Measurements from ENCODE around the gene OR51E1. TPM values are rescaled to one million over a fixed set of nuclear protein-coding genes. Genes with fewer than 3 reads are reported as not detected.

Gene OR51E1
- total and polyA plus RNA-seq, 2 donors (not counting 3 experiments of a cell fraction or from before 2014, with no cell fraction given): not detected

DNA sequence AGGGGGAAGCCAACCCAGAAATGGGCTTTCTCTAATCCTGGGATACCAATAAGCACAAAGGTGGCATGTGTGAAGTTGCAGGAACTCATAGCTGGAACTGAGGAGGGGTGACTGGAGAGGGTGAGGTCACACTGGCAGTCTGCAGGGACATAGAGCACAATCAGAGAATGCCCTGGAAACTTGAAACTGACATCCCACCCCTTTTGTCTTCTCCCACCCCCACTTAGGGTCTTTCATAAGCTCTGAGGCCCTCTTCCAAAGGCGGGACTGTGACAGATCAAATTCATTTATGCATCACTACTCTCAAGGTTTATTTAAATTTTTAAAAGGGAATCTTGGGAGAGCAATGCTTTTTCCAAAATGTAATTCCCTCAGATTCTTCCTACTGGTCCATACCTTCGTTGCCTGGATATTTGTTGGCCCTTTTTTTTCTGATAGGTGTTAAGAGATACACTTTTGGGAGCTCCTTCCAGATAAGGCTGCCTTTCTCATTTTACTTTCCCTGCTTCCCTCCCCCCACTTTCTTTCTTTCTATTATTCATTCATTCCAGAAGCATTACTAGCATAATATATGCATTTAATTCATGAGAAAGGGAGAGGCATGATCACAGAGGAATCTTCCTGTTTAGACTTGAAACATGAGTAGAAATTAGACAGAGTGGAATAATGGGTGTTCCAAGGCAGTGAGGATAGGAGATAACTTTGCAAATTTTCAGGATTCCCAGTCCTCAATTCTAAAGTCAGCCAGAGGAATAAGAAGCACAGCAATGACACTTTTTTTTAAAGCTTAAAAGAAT lies 39.0 kb downstream of the OR51E1 start:
- DNase-seq (ENCODE audit: low read depth, low spot score) (no peak), FAIRE-seq (no peak)
- ChIA-PET POLR2A (no interaction called here), CTCF (interaction anchor here (0.6 kb wide), 1 partner anchor 66 kb away, joined by 3 read pairs; no protein-coding TSS in a partner anchor)
- Histone ChIP-seq H3K4me1 (ENCODE audit: control insufficient read depth, extremely low read depth, insufficient read depth, low read length) (no peaks in the 10 kb centered on the region), H3K9ac (replicated peaks; ENCODE audit: extremely low read depth, insufficient read depth, low read length) (no peak overlapping the region), H3K4me3 (replicated peaks in 1 of 3; ENCODE audit: insufficient read depth in 1 of 3, low read depth in 1 of 3, low read length in 3 of 3) (no peak overlapping the region), H3K27me3 (ENCODE audit: control insufficient read depth in 2 of 2, insufficient read depth in 2 of 2, low read length in 2 of 2) (no peaks in the 10 kb centered on the region), H3K9me3 (replicated peaks; ENCODE audit: control insufficient read depth, insufficient read depth, low read length) (no peaks in the 10 kb centered on the region), H3K36me3 (ENCODE audit: control insufficient read depth in 2 of 2, extremely low read depth in 1 of 2, insufficient read depth in 2 of 2, low read length in 2 of 2) (no peaks in the 10 kb centered on the region), H3K27ac (ENCODE audit: insufficient read depth, low read depth, low read length) (no peak overlapping the region), H3K4me2 (ENCODE audit: insufficient read depth, low read length) (no peak overlapping the region), H4K20me1 (replicated peaks; ENCODE audit: control insufficient read depth, extremely low read depth, insufficient read depth, low read length) (no peaks in the 10 kb centered on the region), H2AFZ (ENCODE audit: low read depth, low read length) (no peak overlapping the region), H3K9me1 (replicated peaks; ENCODE audit: control insufficient read depth, extremely low read depth, insufficient read depth, low read length) (no peaks in the 10 kb centered on the region), H3K79me2 (ENCODE audit: control insufficient read depth, insufficient read depth, low read length) (no peaks in the 10 kb centered on the region)
- TF ChIP-seq JUN (IDR thresholded peaks at IDR 0.05; ENCODE audit: borderline replicate concordance, insufficient read depth, insufficient read length, low read depth) (no peak), MYC (IDR thresholded peaks at IDR 0.05; ENCODE audit: low read depth, low read length) (no peak), FOS (IDR thresholded peaks at IDR 0.05; ENCODE audit: borderline replicate concordance, insufficient read depth, low read length) (no peak), POLR2AphosphoS5 (IDR thresholded peaks at IDR 0.05; ENCODE audit: insufficient read depth, low read depth, low read length) (no peak)
- intact Hi-C loops (cut with micrococcal nuclease): no loop called here
- BruUV-seq (replicated peaks): no TSS peak
- dilution Hi-C loops (cut with MboI; ENCODE audit: extremely low pct_ligation_motif_present, low sequenced_read_pairs): no loop called here

GRCh38 chr11:4684631-4685285 lies 41.0 kb downstream of the OR51E1 start:
- Histone ChIP-seq H3K4me3 (replicated peaks in 1 of 3; ENCODE audit: insufficient read depth in 1 of 3, low read depth in 1 of 3, low read length in 3 of 3) (no peak overlapping the region), H3K4me1 (ENCODE audit: control insufficient read depth, extremely low read depth, insufficient read depth, low read length) (no peaks in the 10 kb centered on the region), H4K20me1 (replicated peaks; ENCODE audit: control insufficient read depth, extremely low read depth, insufficient read depth, low read length) (no peaks in the 10 kb centered on the region), H3K4me2 (ENCODE audit: insufficient read depth, low read length) (no peak overlapping the region), H3K27ac (ENCODE audit: insufficient read depth, low read depth, low read length) (no peak overlapping the region), H3K27me3 (ENCODE audit: control insufficient read depth in 2 of 2, insufficient read depth in 2 of 2, low read length in 2 of 2) (no peaks in the 10 kb centered on the region), H3K36me3 (ENCODE audit: control insufficient read depth in 2 of 2, extremely low read depth in 1 of 2, insufficient read depth in 2 of 2, low read length in 2 of 2) (no peaks in the 10 kb centered on the region), H3K79me2 (ENCODE audit: control insufficient read depth, insufficient read depth, low read length) (no peaks in the 10 kb centered on the region), H2AFZ (ENCODE audit: low read depth, low read length) (no peak overlapping the region), H3K9me1 (replicated peaks; ENCODE audit: control insufficient read depth, extremely low read depth, insufficient read depth, low read length) (no peaks in the 10 kb centered on the region), H3K9me3 (replicated peaks; ENCODE audit: control insufficient read depth, insufficient read depth, low read length) (no peaks in the 10 kb centered on the region), H3K9ac (replicated peaks; ENCODE audit: extremely low read depth, insufficient read depth, low read length) (no peak overlapping the region)
- FAIRE-seq (no peak), DNase-seq (ENCODE audit: low read depth, low spot score) (no peak)
- intact Hi-C loops (cut with micrococcal nuclease): no loop called here
- POLR2A ChIA-PET: no interaction called here
- dilution Hi-C loops (cut with MboI; ENCODE audit: extremely low pct_ligation_motif_present, low sequenced_read_pairs): no loop called here
- CTCF ChIA-PET: no interaction called here
- TF ChIP-seq JUN (IDR thresholded peaks at IDR 0.05; ENCODE audit: borderline replicate concordance, insufficient read depth, insufficient read length, low read depth): no peak
- no peak for TF ChIP-seq FOS (IDR thresholded peaks at IDR 0.05; ENCODE audit: borderline replicate concordance, insufficient read depth, low read length)
- TF ChIP-seq MAX (IDR thresholded peaks at IDR 0.05; ENCODE audit: insufficient read depth, insufficient read length): no peak
- TF ChIP-seq MYC (IDR thresholded peaks at IDR 0.05; ENCODE audit: low read depth, low read length): no peak
- TF ChIP-seq EZH2 (IDR thresholded peaks at IDR 0.05; ENCODE audit: borderline replicate concordance, low read depth, low read length, severe bottlenecking): no peak
- no peak for TF ChIP-seq CTCF (IDR thresholded peaks at IDR 0.05; ENCODE audit: extremely low read depth in 1 of 2, insufficient read depth in 1 of 2, low read depth in 1 of 2, low read length in 2 of 2)
- no peak for TF ChIP-seq POLR2A (IDR thresholded peaks at IDR 0.05; ENCODE audit: low read depth, low read length)
- TF ChIP-seq GATA2 (IDR thresholded peaks at IDR 0.05; ENCODE audit: insufficient read depth, insufficient read length, low read depth, low read length): no peak
- no peak for TF ChIP-seq POLR2AphosphoS5 (IDR thresholded peaks at IDR 0.05; ENCODE audit: insufficient read depth, low read depth, low read length)
- no TSS peak for BruUV-seq (replicated peaks)

Data from endothelial cell of umbilical vein (primary cell).